ENCODE results near the gene PRICKLE3. TPM values are rescaled to one million over a fixed set of nuclear protein-coding genes. Genes with fewer than 3 reads are reported as not detected.

Gene PRICKLE3
- total RNA-seq, 1 donor from 2014 or later, result 4.2 TPM

DNA sequence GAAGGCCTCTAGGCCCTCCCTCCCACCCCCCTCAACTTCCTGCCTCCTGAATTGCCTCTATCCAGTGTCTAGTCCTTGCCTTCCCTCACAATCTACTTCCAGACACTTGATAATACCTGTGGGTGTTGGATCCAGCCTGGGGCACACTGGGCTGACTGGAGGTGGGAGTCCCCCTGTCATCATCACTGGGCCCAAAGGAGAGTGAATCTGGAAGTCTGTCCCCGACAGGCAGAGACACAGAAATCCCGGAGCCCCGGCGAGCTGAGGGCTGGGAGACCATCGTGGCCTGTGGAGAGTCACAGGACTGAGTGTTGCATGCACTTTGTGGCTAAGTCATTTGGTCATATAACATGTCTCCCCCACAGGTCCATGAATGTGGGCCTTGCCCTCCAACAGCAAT is 22.2 kb upstream of the PRICKLE3 start:
- Mint-ChIP-seq H3K4me3 (no peak overlapping the region), H3K9me3 (peaks cover 8% of the 10 kb centered on the region), H3K27ac (ENCODE audit: unreplicated experiment) (no peak overlapping the region), H3K36me3 (ENCODE audit: low read depth) (peaks cover 2% of the 10 kb centered on the region), H3K27me3 (ENCODE audit: low read depth) (peaks cover 7% of the 10 kb centered on the region), H3K4me1 (no peaks in the 10 kb centered on the region)
- no peak for DNase-seq (ENCODE audit: low read depth, low spot score)
- TF ChIP-seq, protein P1, sequence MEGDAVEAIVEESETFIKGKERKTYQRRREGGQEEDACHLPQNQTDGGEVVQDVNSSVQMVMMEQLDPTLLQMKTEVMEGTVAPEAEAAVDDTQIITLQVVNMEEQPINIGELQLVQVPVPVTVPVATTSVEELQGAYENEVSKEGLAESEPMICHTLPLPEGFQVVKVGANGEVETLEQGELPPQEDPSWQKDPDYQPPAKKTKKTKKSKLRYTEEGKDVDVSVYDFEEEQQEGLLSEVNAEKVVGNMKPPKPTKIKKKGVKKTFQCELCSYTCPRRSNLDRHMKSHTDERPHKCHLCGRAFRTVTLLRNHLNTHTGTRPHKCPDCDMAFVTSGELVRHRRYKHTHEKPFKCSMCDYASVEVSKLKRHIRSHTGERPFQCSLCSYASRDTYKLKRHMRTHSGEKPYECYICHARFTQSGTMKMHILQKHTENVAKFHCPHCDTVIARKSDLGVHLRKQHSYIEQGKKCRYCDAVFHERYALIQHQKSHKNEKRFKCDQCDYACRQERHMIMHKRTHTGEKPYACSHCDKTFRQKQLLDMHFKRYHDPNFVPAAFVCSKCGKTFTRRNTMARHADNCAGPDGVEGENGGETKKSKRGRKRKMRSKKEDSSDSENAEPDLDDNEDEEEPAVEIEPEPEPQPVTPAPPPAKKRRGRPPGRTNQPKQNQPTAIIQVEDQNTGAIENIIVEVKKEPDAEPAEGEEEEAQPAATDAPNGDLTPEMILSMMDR (conservative IDR thresholded peaks at IDR 0.05), result no peak

DNA sequence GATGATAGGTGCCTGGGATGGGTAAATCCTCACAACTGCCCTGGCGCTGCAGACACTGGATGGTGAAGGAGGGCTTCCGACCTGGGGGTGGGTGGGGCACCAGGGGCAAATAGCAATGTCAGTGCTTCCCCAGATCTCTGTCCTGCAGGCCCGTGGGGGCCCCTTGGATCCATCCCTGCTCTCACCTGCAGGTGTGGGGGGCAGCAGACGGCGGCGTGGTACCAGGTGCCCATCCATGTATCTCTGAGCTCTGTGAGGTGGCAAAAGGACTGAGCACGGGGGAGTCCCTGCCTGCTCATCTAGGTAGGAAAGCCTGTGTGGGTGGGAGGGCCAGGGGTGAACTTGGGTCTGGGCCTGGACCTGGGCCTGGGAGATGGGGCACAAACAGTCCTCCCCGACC is 20.4 kb upstream of the PRICKLE3 start:
- H3K4me1 Mint-ChIP-seq, result no peaks in the 10 kb centered on the region
- DNase-seq (ENCODE audit: low read depth, low spot score), result no peak
- peaks cover 2% of the 10 kb centered on the region for H3K9me3 Mint-ChIP-seq
- H3K27me3 Mint-ChIP-seq (ENCODE audit: low read depth), result peaks cover 9% of the 10 kb centered on the region
- H3K36me3 Mint-ChIP-seq (ENCODE audit: low read depth), result no peaks in the 10 kb centered on the region
- TF ChIP-seq, protein P1 (conservative IDR thresholded peaks at IDR 0.05), result no peak
- H3K4me3 Mint-ChIP-seq, result no peak overlapping the region
- no peak overlapping the region for H3K27ac Mint-ChIP-seq (ENCODE audit: unreplicated experiment)

DNA sequence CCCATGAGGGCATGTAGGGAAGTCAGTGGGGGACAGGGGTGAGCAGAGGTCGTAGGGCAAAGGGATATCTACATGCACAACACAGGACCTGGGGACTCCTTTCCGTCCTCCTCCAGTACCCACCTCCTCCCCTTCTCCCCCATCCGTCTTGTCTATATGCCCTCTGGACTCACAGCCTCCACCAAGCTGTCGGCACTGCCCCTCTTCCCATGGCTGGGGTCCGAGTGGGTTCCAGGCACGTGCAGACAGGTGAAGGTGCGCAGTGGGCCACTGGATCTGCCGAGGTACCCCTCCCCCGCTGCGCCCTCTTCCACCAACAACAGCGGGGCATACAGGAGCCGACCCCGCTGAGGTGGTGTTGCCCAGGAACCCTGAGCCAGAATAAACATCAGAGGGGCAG is 19.3 kb upstream of the PRICKLE3 start:
- Mint-ChIP-seq H3K9me3 (peaks cover 2% of the 10 kb centered on the region), H3K36me3 (ENCODE audit: low read depth) (no peaks in the 10 kb centered on the region), H3K27ac (ENCODE audit: unreplicated experiment) (no peak overlapping the region), H3K4me1 (peaks cover 4% of the 10 kb centered on the region), H3K4me3 (no peak overlapping the region), H3K27me3 (ENCODE audit: low read depth) (peaks cover 7% of the 10 kb centered on the region)
- DNase-seq (ENCODE audit: low read depth, low spot score), result no peak
- TF ChIP-seq, protein P1 (conservative IDR thresholded peaks at IDR 0.05), result no peak

DNA sequence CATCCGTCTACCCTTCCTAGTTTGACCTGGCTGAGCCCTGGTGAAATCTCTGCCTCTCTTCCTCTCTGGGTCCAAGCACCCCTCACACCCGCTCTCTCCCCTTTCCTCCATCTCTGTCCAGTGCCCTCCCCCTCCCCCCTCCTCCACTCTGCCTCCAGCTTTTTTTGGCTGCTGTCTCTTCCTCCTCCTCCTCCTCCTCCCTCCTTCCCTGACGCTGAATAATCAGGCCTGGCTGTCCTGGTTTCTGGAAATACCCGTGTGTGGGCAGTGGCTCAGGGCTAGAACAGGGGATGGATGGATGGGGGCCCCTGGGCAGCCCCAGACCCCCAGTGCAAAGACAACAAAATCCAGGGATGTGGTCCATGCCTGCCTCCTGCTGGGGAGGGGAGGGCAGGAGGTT is 18.5 kb upstream of the PRICKLE3 start:
- H3K36me3 Mint-ChIP-seq (ENCODE audit: low read depth), result no peaks in the 10 kb centered on the region
- TF ChIP-seq, protein P1 (conservative IDR thresholded peaks at IDR 0.05), result no peak

DNA sequence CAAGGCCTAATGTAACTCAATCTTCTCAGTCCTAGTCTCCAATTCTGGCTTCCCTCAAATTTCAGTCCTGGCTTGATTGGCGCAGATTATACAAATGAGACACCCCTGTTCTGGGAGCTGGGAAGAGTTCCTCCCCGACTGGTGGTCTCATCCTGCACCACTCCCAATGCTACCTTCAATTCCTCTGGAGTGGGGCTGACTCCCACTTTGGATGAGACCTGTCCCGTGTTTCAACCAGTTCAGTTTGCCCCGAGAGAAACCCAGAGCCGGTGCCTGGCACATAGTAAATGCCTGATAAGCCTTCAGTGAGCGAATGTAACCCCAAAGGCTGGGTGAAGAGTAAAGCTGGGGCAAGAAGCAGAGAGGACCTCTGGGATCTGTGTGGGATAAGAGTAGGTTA is 17.8 kb upstream of the PRICKLE3 start:
- Mint-ChIP-seq H3K4me1 (peaks cover 5% of the 10 kb centered on the region), H3K36me3 (ENCODE audit: low read depth) (no peaks in the 10 kb centered on the region), H3K4me3 (no peak overlapping the region), H3K27ac (ENCODE audit: unreplicated experiment) (no peak overlapping the region), H3K9me3 (peaks cover 2% of the 10 kb centered on the region), H3K27me3 (ENCODE audit: low read depth) (peaks cover 10% of the 10 kb centered on the region)
- DNase-seq (ENCODE audit: low read depth, low spot score), result no peak
- TF ChIP-seq, protein P1 (conservative IDR thresholded peaks at IDR 0.05), result no peak

More for the DNA sequence above, 18.5 kb upstream of the PRICKLE3 start:
- Mint-ChIP-seq H3K27ac (ENCODE audit: unreplicated experiment) (no peak overlapping the region), H3K4me3 (no peak overlapping the region), H3K4me1 (peaks cover 5% of the 10 kb centered on the region), H3K9me3 (peaks cover 2% of the 10 kb centered on the region), H3K27me3 (ENCODE audit: low read depth) (peaks cover 7% of the 10 kb centered on the region)
- no peak for DNase-seq (ENCODE audit: low read depth, low spot score)

DNA sequence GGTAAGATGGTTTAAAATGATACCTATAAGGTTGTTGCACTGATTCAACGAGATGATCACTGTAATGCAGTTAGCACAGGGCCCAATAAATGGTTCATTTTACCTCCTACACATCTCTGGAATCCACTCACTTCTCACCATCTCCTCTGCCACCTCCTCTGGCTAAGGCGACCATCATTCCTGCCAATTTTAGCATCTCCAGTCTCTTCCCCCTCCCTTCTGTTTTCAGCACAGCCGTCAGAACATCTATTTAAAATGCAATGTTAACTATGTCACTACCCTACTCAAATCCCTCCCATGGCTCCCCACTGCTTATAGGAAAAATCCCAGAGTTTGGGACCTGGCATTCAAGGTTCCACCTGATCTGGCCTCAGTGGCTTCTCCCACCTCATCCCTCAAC is 17.4 kb upstream of the PRICKLE3 start:
- peaks cover 2% of the 10 kb centered on the region for H3K9me3 Mint-ChIP-seq
- no peak overlapping the region for H3K4me3 Mint-ChIP-seq
- TF ChIP-seq, protein P1 (conservative IDR thresholded peaks at IDR 0.05), result no peak
- no peak for DNase-seq (ENCODE audit: low read depth, low spot score)
- peaks cover 5% of the 10 kb centered on the region for H3K4me1 Mint-ChIP-seq
- H3K36me3 Mint-ChIP-seq (ENCODE audit: low read depth), result no peaks in the 10 kb centered on the region
- H3K27ac Mint-ChIP-seq (ENCODE audit: unreplicated experiment), result no peak overlapping the region
- H3K27me3 Mint-ChIP-seq (ENCODE audit: low read depth), result peaks cover 15% of the 10 kb centered on the region
